ENCODE results near the gene TRMT112.

The TRMT112 gene

GRCh38 chr11:64349025-64349387, 31.6 kb upstream of the TRMT112 start:
- Histone ChIP-seq H3K4me2 (ENCODE audit: low read length) (no peak overlapping the region), H3K36me3 (ENCODE audit: insufficient read depth, low read length) (no peaks in the 10 kb centered on the region), H3K4me3 (ENCODE audit: low read length) (no peak overlapping the region), H3K9me3 (replicated peaks; ENCODE audit: low read length) (no peaks in the 10 kb centered on the region), H3K4me1 (ENCODE audit: control insufficient read depth, insufficient read depth, low read length) (peaks cover 4% of the 10 kb centered on the region), H3K9ac (ENCODE audit: low read depth, low read length) (no peak overlapping the region), H3K27me3 (ENCODE audit: control insufficient read depth, insufficient read depth, low read length) (peaks cover 27% of the 10 kb centered on the region)

- Histone ChIP-seq H3K4me2 (ENCODE audit: low read length) (no peak overlapping the region), H3K27me3 (ENCODE audit: control insufficient read depth, insufficient read depth, low read length) (peaks cover 24% of the 10 kb centered on the region), H3K4me1 (ENCODE audit: control insufficient read depth, insufficient read depth, low read length) (peaks cover 4% of the 10 kb centered on the region), H3K9me3 (replicated peaks; ENCODE audit: low read length) (no peaks in the 10 kb centered on the region), H3K36me3 (ENCODE audit: insufficient read depth, low read length) (no peaks in the 10 kb centered on the region), H3K4me3 (ENCODE audit: low read length) (no peak overlapping the region), H3K9ac (ENCODE audit: low read depth, low read length) (no peak overlapping the region)
These were observed 31.1 kb upstream of the TRMT112 start for GRCh38 chr11:64348383-64349024.

- Histone ChIP-seq H3K9ac (ENCODE audit: low read depth, low read length) (no peak overlapping the region), H3K36me3 (ENCODE audit: insufficient read depth, low read length) (no peaks in the 10 kb centered on the region), H3K4me1 (ENCODE audit: control insufficient read depth, insufficient read depth, low read length) (peaks cover 5% of the 10 kb centered on the region), H3K4me2 (ENCODE audit: low read length) (no peak overlapping the region), H3K27me3 (ENCODE audit: control insufficient read depth, insufficient read depth, low read length) (peaks cover 13% of the 10 kb centered on the region), H3K9me3 (replicated peaks; ENCODE audit: low read length) (no peaks in the 10 kb centered on the region), H3K4me3 (ENCODE audit: low read length) (no peak overlapping the region)
These were observed 30.0 kb upstream of the TRMT112 start for GRCh38 chr11:64347193-64347867.

- no peak overlapping the region for H3K4me2 ChIP-seq (ENCODE audit: low read length)
- H3K4me3 ChIP-seq (ENCODE audit: low read length) = no peak overlapping the region
- no peak overlapping the region for H3K9ac ChIP-seq (ENCODE audit: low read depth, low read length)
- no peaks in the 10 kb centered on the region for H3K36me3 ChIP-seq (ENCODE audit: insufficient read depth, low read length)
- peaks cover 4% of the 10 kb centered on the region for H3K27me3 ChIP-seq (ENCODE audit: control insufficient read depth, insufficient read depth, low read length)
- H3K9me3 ChIP-seq (replicated peaks; ENCODE audit: low read length) = no peaks in the 10 kb centered on the region
- H3K4me1 ChIP-seq (ENCODE audit: control insufficient read depth, insufficient read depth, low read length) = peaks cover 11% of the 10 kb centered on the region
These were observed 27.4 kb upstream of the TRMT112 start for GRCh38 chr11:64344787-64345186.

GRCh38 chr11:64343767-64344559, 26.6 kb upstream of the TRMT112 start:
- peaks cover 4% of the 10 kb centered on the region for H3K27me3 ChIP-seq (ENCODE audit: control insufficient read depth, insufficient read depth, low read length)
- peaks cover 11% of the 10 kb centered on the region for H3K4me1 ChIP-seq (ENCODE audit: control insufficient read depth, insufficient read depth, low read length)
- H3K4me3 ChIP-seq (ENCODE audit: low read length) = no peak overlapping the region
- H3K9me3 ChIP-seq (replicated peaks; ENCODE audit: low read length) = no peaks in the 10 kb centered on the region
- no peaks in the 10 kb centered on the region for H3K36me3 ChIP-seq (ENCODE audit: insufficient read depth, low read length)
- H3K4me2 ChIP-seq (ENCODE audit: low read length) = no peak overlapping the region
- no peak overlapping the region for H3K9ac ChIP-seq (ENCODE audit: low read depth, low read length)

- Histone ChIP-seq H3K9me3 (replicated peaks; ENCODE audit: low read length) (no peaks in the 10 kb centered on the region), H3K36me3 (ENCODE audit: insufficient read depth, low read length) (no peaks in the 10 kb centered on the region), H3K4me3 (ENCODE audit: low read length) (peak overlapping the region; percentile 46), H3K9ac (ENCODE audit: low read depth, low read length) (no peak overlapping the region), H3K27me3 (ENCODE audit: control insufficient read depth, insufficient read depth, low read length) (no peaks in the 10 kb centered on the region), H3K4me1 (ENCODE audit: control insufficient read depth, insufficient read depth, low read length) (peaks cover 6% of the 10 kb centered on the region), H3K4me2 (ENCODE audit: low read length) (peak overlapping the region; percentile 91)
These were observed 25.7 kb upstream of the TRMT112 start for GRCh38 chr11:64342869-64343745.

- Histone ChIP-seq H3K4me1 (ENCODE audit: control insufficient read depth, insufficient read depth, low read length) (peaks cover 6% of the 10 kb centered on the region), H3K4me2 (ENCODE audit: low read length) (peak overlapping the region; percentile 91), H3K9me3 (replicated peaks; ENCODE audit: low read length) (no peaks in the 10 kb centered on the region), H3K9ac (ENCODE audit: low read depth, low read length) (peak overlapping the region; percentile 84), H3K4me3 (ENCODE audit: low read length) (peak overlapping the region; percentile 73), H3K36me3 (ENCODE audit: insufficient read depth, low read length) (no peaks in the 10 kb centered on the region), H3K27me3 (ENCODE audit: control insufficient read depth, insufficient read depth, low read length) (no peaks in the 10 kb centered on the region)
These were observed 24.8 kb upstream of the TRMT112 start for GRCh38 chr11:64341851-64342791.

GRCh38 chr11:64341429-64341828, 24.1 kb upstream of the TRMT112 start:
- peaks cover 6% of the 10 kb centered on the region for H3K4me1 ChIP-seq (ENCODE audit: control insufficient read depth, insufficient read depth, low read length)
- H3K36me3 ChIP-seq (ENCODE audit: insufficient read depth, low read length) = no peaks in the 10 kb centered on the region
- H3K27me3 ChIP-seq (ENCODE audit: control insufficient read depth, insufficient read depth, low read length) = no peaks in the 10 kb centered on the region
- no peaks in the 10 kb centered on the region for H3K9me3 ChIP-seq (replicated peaks; ENCODE audit: low read length)
- no peak overlapping the region for H3K4me3 ChIP-seq (ENCODE audit: low read length)
- H3K9ac ChIP-seq (ENCODE audit: low read depth, low read length) = no peak overlapping the region
- H3K4me2 ChIP-seq (ENCODE audit: low read length) = no peak overlapping the region

GRCh38 chr11:64340671-64341335, 23.4 kb upstream of the TRMT112 start:
- no peaks in the 10 kb centered on the region for H3K9me3 ChIP-seq (replicated peaks; ENCODE audit: low read length)
- no peak overlapping the region for H3K4me3 ChIP-seq (ENCODE audit: low read length)
- no peaks in the 10 kb centered on the region for H3K36me3 ChIP-seq (ENCODE audit: insufficient read depth, low read length)
- H3K9ac ChIP-seq (ENCODE audit: low read depth, low read length) = no peak overlapping the region
- H3K27me3 ChIP-seq (ENCODE audit: control insufficient read depth, insufficient read depth, low read length) = no peaks in the 10 kb centered on the region
- no peak overlapping the region for H3K4me2 ChIP-seq (ENCODE audit: low read length)
- H3K4me1 ChIP-seq (ENCODE audit: control insufficient read depth, insufficient read depth, low read length) = peaks cover 6% of the 10 kb centered on the region

- no peaks in the 10 kb centered on the region for H3K9me3 ChIP-seq (replicated peaks; ENCODE audit: low read length)
- no peaks in the 10 kb centered on the region for H3K27me3 ChIP-seq (ENCODE audit: control insufficient read depth, insufficient read depth, low read length)
- H3K4me2 ChIP-seq (ENCODE audit: low read length) = no peak within 1 kb of the TSS
- no peak within 1 kb of the TSS for H3K4me3 ChIP-seq (ENCODE audit: low read length)
- no peak within 1 kb of the TSS for H3K9ac ChIP-seq (ENCODE audit: low read depth, low read length)
- peaks cover 14% of the 10 kb centered on the region for H3K4me1 ChIP-seq (ENCODE audit: control insufficient read depth, insufficient read depth, low read length)
- no peaks in the 10 kb centered on the region for H3K36me3 ChIP-seq (ENCODE audit: insufficient read depth, low read length)
These were observed 22.5 kb upstream of the TRMT112 start, which contains the start of gene CCDC88B for GRCh38 chr11:64339754-64340408. Gene CCDC88B, plus strand, starts transcription at chr11:64340204. Its CDS starts 63 bp downstream, at chr11:64340267.
